ENCODE measurements around the gene KLHL22.

KLHL22 gene

DNA sequence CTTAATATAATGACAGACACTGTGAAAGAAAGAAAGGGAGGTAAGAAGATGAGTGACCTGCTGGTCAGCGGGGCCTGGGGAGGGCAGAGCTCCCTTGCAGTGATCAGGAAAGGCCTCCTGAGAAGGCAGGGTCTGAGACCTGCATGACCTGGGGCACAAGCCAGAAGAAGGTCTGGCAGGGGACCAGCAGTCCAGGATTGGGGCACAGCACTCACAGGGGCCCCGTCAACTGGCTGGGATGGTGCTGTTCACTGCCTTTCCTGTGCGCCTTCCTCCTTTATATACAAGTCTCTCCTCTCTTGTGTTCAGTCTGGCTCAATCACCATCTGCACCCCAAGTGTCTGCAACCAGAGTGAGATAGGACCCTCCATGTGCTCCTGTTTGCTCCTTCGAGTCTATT lies 35.7 kb downstream of the KLHL22 start:
- peaks cover 9% of the 10 kb centered on the region for H3F3A ChIP-seq (ENCODE audit: insufficient read depth, low read length)
- no peaks in the 10 kb centered on the region for H3K9me2 ChIP-seq (replicated peaks; ENCODE audit: insufficient read depth, low read length)
- H3K9ac ChIP-seq (ENCODE audit: low read length): no peak overlapping the region
- TF ChIP-seq, protein P1, sequence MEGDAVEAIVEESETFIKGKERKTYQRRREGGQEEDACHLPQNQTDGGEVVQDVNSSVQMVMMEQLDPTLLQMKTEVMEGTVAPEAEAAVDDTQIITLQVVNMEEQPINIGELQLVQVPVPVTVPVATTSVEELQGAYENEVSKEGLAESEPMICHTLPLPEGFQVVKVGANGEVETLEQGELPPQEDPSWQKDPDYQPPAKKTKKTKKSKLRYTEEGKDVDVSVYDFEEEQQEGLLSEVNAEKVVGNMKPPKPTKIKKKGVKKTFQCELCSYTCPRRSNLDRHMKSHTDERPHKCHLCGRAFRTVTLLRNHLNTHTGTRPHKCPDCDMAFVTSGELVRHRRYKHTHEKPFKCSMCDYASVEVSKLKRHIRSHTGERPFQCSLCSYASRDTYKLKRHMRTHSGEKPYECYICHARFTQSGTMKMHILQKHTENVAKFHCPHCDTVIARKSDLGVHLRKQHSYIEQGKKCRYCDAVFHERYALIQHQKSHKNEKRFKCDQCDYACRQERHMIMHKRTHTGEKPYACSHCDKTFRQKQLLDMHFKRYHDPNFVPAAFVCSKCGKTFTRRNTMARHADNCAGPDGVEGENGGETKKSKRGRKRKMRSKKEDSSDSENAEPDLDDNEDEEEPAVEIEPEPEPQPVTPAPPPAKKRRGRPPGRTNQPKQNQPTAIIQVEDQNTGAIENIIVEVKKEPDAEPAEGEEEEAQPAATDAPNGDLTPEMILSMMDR (IDR thresholded peaks at IDR 0.05; ENCODE audit: low read length): no peak
- no peak for TF ChIP-seq EZH2 (optimal IDR thresholded peaks at IDR 0.05; ENCODE audit: low read depth, low read length)
- TF ChIP-seq EZH2phosphoT487 (IDR thresholded peaks at IDR 0.05; ENCODE audit: low read length): no peak
- no peak overlapping the region for H3K27ac ChIP-seq (ENCODE audit: low read length)
- no peaks in the 10 kb centered on the region for H3K79me2 ChIP-seq (ENCODE audit: low read length)
- no peaks in the 10 kb centered on the region for H3K27me3 ChIP-seq (replicated peaks; ENCODE audit: insufficient read depth, low read length)
- no peak overlapping the region for H3K4me2 ChIP-seq (ENCODE audit: low read depth, low read length)
- H2AFZ ChIP-seq (ENCODE audit: low read length): no peak overlapping the region
- no peaks in the 10 kb centered on the region for H4K20me1 ChIP-seq (ENCODE audit: insufficient read depth, low read length)
- H3K4me3 ChIP-seq (ENCODE audit: low read length): no peak overlapping the region
- H3K9me3 ChIP-seq (replicated peaks; ENCODE audit: insufficient read depth, low read length): no peaks in the 10 kb centered on the region
- no peak for DNase-seq
- no peaks in the 10 kb centered on the region for H3K36me3 ChIP-seq (replicated peaks; ENCODE audit: insufficient read depth, low read length)
- peaks cover 20% of the 10 kb centered on the region for H3K4me1 ChIP-seq (ENCODE audit: low read length)

DNA sequence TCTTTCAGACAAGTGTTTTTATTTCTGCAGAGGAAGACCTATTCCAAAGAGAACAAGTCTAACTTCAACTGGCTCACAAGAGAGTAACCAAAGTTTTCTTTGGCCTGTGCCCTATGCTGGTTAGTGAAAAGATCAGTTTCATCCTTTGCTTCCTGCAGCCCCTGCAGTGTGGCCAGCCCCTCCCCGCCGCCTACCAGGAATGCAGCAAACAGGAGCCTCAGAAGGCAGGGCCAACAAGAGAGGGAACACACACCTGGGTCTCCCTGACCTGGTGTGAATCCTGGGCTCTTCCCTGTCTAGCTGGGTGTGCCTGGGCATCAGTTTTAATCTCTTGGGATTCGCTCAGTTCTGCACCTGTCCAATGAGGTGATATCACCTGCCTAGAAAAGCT lies 36.4 kb downstream of the KLHL22 start:
- Histone ChIP-seq H3K27ac (ENCODE audit: low read length) (no peak overlapping the region), H3K4me2 (ENCODE audit: low read depth, low read length) (no peak overlapping the region), H3F3A (ENCODE audit: insufficient read depth, low read length) (peaks cover 8% of the 10 kb centered on the region), H3K4me1 (ENCODE audit: low read length) (peaks cover 14% of the 10 kb centered on the region), H3K79me2 (ENCODE audit: low read length) (no peaks in the 10 kb centered on the region), H3K27me3 (replicated peaks; ENCODE audit: insufficient read depth, low read length) (no peaks in the 10 kb centered on the region), H3K9me3 (replicated peaks; ENCODE audit: insufficient read depth, low read length) (no peaks in the 10 kb centered on the region), H3K9ac (ENCODE audit: low read length) (no peak overlapping the region), H3K4me3 (ENCODE audit: low read length) (no peak overlapping the region), H3K9me2 (replicated peaks; ENCODE audit: insufficient read depth, low read length) (no peaks in the 10 kb centered on the region), H4K20me1 (ENCODE audit: insufficient read depth, low read length) (no peaks in the 10 kb centered on the region), H2AFZ (ENCODE audit: low read length) (no peak overlapping the region), H3K36me3 (replicated peaks; ENCODE audit: insufficient read depth, low read length) (no peaks in the 10 kb centered on the region)
- no peak for DNase-seq
- TF ChIP-seq EZH2phosphoT487 (IDR thresholded peaks at IDR 0.05; ENCODE audit: low read length) (no peak), EZH2 (optimal IDR thresholded peaks at IDR 0.05; ENCODE audit: low read depth, low read length) (no peak)
- TF ChIP-seq, protein P1 (IDR thresholded peaks at IDR 0.05; ENCODE audit: low read length): no peak

DNA sequence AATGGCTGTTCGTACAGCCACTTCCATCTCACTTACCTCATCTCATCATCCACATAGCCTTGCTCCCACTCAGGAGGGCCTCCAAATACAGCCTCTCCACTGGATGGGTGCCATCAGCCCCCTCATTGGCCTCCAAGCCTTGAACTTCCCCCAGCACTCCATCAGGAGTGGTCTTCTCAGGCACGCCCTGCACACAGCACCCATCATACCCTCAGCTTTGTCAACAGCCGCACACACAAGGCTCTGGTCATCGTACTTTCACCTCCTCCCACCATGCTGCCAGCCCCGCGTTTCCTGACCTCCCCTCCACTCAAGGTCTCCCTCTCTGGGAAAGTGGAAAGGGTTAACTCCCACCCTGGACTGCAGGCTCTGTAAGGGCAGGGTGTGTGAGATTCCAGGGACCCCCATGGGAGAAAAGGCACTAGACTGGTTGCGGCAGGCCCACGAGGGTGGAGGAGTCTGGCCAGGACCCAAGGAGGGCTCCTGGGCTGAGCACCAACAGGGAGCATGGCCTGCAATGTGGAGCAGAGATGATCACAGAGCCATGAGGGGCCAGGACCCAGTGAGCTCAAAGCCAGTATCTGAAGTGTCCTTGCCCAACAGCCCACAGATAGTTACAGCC lies 37.0 kb downstream of the KLHL22 start:
- Histone ChIP-seq H3F3A (ENCODE audit: insufficient read depth, low read length) (peaks cover 5% of the 10 kb centered on the region), H3K9me3 (replicated peaks; ENCODE audit: insufficient read depth, low read length) (no peaks in the 10 kb centered on the region), H3K36me3 (replicated peaks; ENCODE audit: insufficient read depth, low read length) (no peaks in the 10 kb centered on the region), H3K27ac (ENCODE audit: low read length) (no peak overlapping the region), H3K9me2 (replicated peaks; ENCODE audit: insufficient read depth, low read length) (no peaks in the 10 kb centered on the region), H3K9ac (ENCODE audit: low read length) (no peak overlapping the region), H3K79me2 (ENCODE audit: low read length) (no peaks in the 10 kb centered on the region), H3K27me3 (replicated peaks; ENCODE audit: insufficient read depth, low read length) (no peaks in the 10 kb centered on the region), H3K4me1 (ENCODE audit: low read length) (peaks cover 9% of the 10 kb centered on the region), H3K4me3 (ENCODE audit: low read length) (no peak overlapping the region), H4K20me1 (ENCODE audit: insufficient read depth, low read length) (no peaks in the 10 kb centered on the region), H3K4me2 (ENCODE audit: low read depth, low read length) (no peak overlapping the region), H2AFZ (ENCODE audit: low read length) (no peak overlapping the region)
- DNase-seq: no peak
- TF ChIP-seq EZH2 (optimal IDR thresholded peaks at IDR 0.05; ENCODE audit: low read depth, low read length) (no peak), EZH2phosphoT487 (IDR thresholded peaks at IDR 0.05; ENCODE audit: low read length) (no peak)
- TF ChIP-seq, protein P1 (IDR thresholded peaks at IDR 0.05; ENCODE audit: low read length): no peak
